Body of pancreas (tissue), 4 donors: ENCODE results near the gene RND2. TPM values are rescaled to one million over a fixed set of nuclear protein-coding genes. Genes with fewer than 3 reads are reported as not detected.

Experiments
- ATAC-seq: fragments of 150-250 bp; one replicate; pipeline ENCODE4 v1.9.1; 2016
- DNase-seq, 4 donors: peaks; one replicate each; pipeline ENCODE4 v3.0.0-alpha.2; 2019
- H3K27ac ChIP-seq, 4 donors: fragments of 200-600 bp; sonication (generic); 1 replicate in 3 of 4; 2 replicates in 1 of 4; pipeline versions ENCODE4 v1.5.1 to v1.6.1; 2016 to 2019; ENCODE audit warnings: mild to moderate bottlenecking in 1 of 4, mixed read lengths in 1 of 4, moderate library complexity in 1 of 4
- H3K27me3 ChIP-seq, 2 donors: fragments of 200-600 bp; sonication (generic); one replicate each; pipeline ENCODE4 v1.6.0; 2016; ENCODE audit warnings: mild to moderate bottlenecking in 1 of 2
- H3K36me3 ChIP-seq, 2 donors: fragments of 200-600 bp; sonication (generic); replicated peaks in 1 of 2; 2 replicates each; pipeline ENCODE4 v1.5.1; 2016; ENCODE audit warnings: low read depth in 2 of 2; ENCODE audit not compliant: insufficient read depth in 1 of 2
- H3K4me1 ChIP-seq: fragments of 200-600 bp; sonication (generic); one replicate; pipeline ENCODE4 v1.6.0; 2016
- H3K4me3 ChIP-seq, 2 donors: fragments of 200-600 bp; sonication (generic); 1 replicate in 1 of 2; 2 replicates in 1 of 2; pipeline ENCODE4 v1.5.1; 2016 to 2019
- H3K9me3 ChIP-seq, 3 donors: fragments of 200-600 bp; sonication (generic); 1 replicate in 2 of 3; 2 replicates in 1 of 3; pipeline ENCODE4 v1.5.1; 2016
- CTCF ChIP-seq, 7 experiments: fragments of 450-650 bp in 4 of 7; fragments of 200-600 bp in 3 of 7; sonication (generic) in 3 of 7; IDR thresholded peaks; one replicate each; pipeline ENCODE4 v1.5.1; 2016 to 2019; ENCODE audit warnings: antibody characterized with exemption in 7 of 7
- POLR2A ChIP-seq, 3 donors: fragments of 450-650 bp; IDR thresholded peaks; one replicate each; pipeline ENCODE4 v1.6.1; 2016; ENCODE audit warnings: antibody characterized with exemption in 3 of 3, mild to moderate bottlenecking in 2 of 3
- WGBS, 2 donors: methylation state at CpG; one replicate each; pipeline ENCODE4 v1.1.5; 2017; 5-methylcytosine and 5-hydroxymethylcytosine counted together
- intact Hi-C: fragments of 100-400 bp; cut with DNase I; formaldehyde crosslinking; loops from one replicate; pipeline ENCODE4 v1.15.1; 2023
- total RNA-seq, 2 donors: library from RNA; depleted of rRNA; stranded (reverse); fragments of >200 nt; gene quantifications; one replicate each; pipeline ENCODE4 v1.1.0, GENCODE V29; 2016

Gene RND2
- total RNA-seq, 2 donors from 2014 or later = 0.33 to 0.52 TPM

GRCh38 chr17:43020789-43021740 is 4.0 kb upstream of the RND2 start:
- TF ChIP-seq CTCF (IDR thresholded peaks at IDR 0.05) (no peak), POLR2A (IDR thresholded peaks at IDR 0.05) (peak in 2 of 3 donors; percentile 18 to 23)
- H3K9me3 ChIP-seq = no peaks in the 10 kb centered on the region
- H3K4me3 ChIP-seq = peak overlapping the region; percentile 55 to 90

GRCh38 chr17:43021741-43022512 is 3.1 kb upstream of the RND2 start, which contains the start of gene VAT1:
TSS of gene VAT1 (minus strand) at chr17:43022385. CDS start at chr17:43022322, 63 bp downstream.
- peak within 1 kb of the TSS; percentile 63 to 83 (median 76) for H3K27ac ChIP-seq
- no peaks in the 10 kb centered on the region for H3K36me3 ChIP-seq
- H3K4me3 ChIP-seq = peak within 1 kb of the TSS; percentile 55 to 90
- no peaks in the 10 kb centered on the region for H3K9me3 ChIP-seq
- WGBS, 2 donors = 0% methylated on average over 3 to 78 of the region's 80 CpGs
- ATAC-seq (peak; percentile 68), DNase-seq (peak; percentile 82 to 86 (median 83))
- peaks cover 31% of the 10 kb centered on the region for H3K4me1 ChIP-seq
- intact Hi-C loops = loop anchor here (10.0 kb wide), 2 partner anchors 113 to 293 kb away; no protein-coding TSS in a partner anchor
- TF ChIP-seq CTCF (IDR thresholded peaks at IDR 0.05) (peak in 2 of 7 experiments; percentile 4 to 6), POLR2A (IDR thresholded peaks at IDR 0.05) (peak; percentile 33 to 58 (median 55))
- H3K27me3 ChIP-seq = no peaks in the 10 kb centered on the region

More at GRCh38 chr17:43020789-43021740, 4.0 kb upstream of the RND2 start:
- no peaks in the 10 kb centered on the region for H3K27me3 ChIP-seq
- DNase-seq = peak; percentile 48 to 64 (median 60)
- intact Hi-C loops = loop anchor here (10.0 kb wide), 2 partner anchors 114 to 294 kb away; no protein-coding TSS in a partner anchor
- H3K36me3 ChIP-seq = no peaks in the 10 kb centered on the region
- peaks cover 31% of the 10 kb centered on the region for H3K4me1 ChIP-seq
- H3K27ac ChIP-seq = peak overlapping the region; percentile 63 to 83 (median 76)
- peak; percentile 5 for ATAC-seq
- 24 to 36% methylated on average over 22 to 35 of the region's 40 CpGs for WGBS, 2 donors

GRCh38 chr17:43025290-43025657 is 243 bp downstream of the RND2 start:
- Histone ChIP-seq H3K4me1 (peaks cover 21% of the 10 kb centered on the region), H3K27me3 (no peaks in the 10 kb centered on the region), H3K27ac (peak overlapping the region in 1 of 4 donors; percentile 33), H3K4me3 (no peak overlapping the region), H3K9me3 (no peaks in the 10 kb centered on the region), H3K36me3 (no peaks in the 10 kb centered on the region)
- ATAC-seq = no peak
- TF ChIP-seq CTCF (IDR thresholded peaks at IDR 0.05) (no peak), POLR2A (IDR thresholded peaks at IDR 0.05) (no peak)
- WGBS, 2 donors = 4 to 8% methylated on average over 17 to 24 of the region's 27 CpGs
- no peak for DNase-seq
- intact Hi-C loops = loop anchor here (10.0 kb wide), 2 partner anchors 110 to 290 kb away; no protein-coding TSS in a partner anchor

- TF ChIP-seq CTCF (IDR thresholded peaks at IDR 0.05) (no peak), POLR2A (IDR thresholded peaks at IDR 0.05) (no peak)
- 41 to 55% methylated on average over 7 to 16 of the region's 16 CpGs for WGBS, 2 donors
- no peak overlapping the region for H3K4me3 ChIP-seq
- no peaks in the 10 kb centered on the region for H3K9me3 ChIP-seq
- peaks cover 17% of the 10 kb centered on the region for H3K4me1 ChIP-seq
- H3K36me3 ChIP-seq = no peaks in the 10 kb centered on the region
- no peak overlapping the region for H3K27ac ChIP-seq
- DNase-seq (no peak), ATAC-seq (no peak)
- no peaks in the 10 kb centered on the region for H3K27me3 ChIP-seq
- intact Hi-C loops = loop anchor here (10.0 kb wide), 2 partner anchors 109 to 289 kb away; no protein-coding TSS in a partner anchor
These were observed 921 bp downstream of the RND2 start for GRCh38 chr17:43025766-43026537.
